Right atrium auricular region (tissue), 2 donors: ENCODE results near the gene NUDT8. TPM values are rescaled to one million over a fixed set of nuclear protein-coding genes. Genes with fewer than 3 reads are reported as not detected.

Experiments
- DNase-seq: peaks from one replicate; pipeline ENCODE4 v3.0.0-alpha.2; 2019; ENCODE audit warnings: low spot score
- H3K27ac ChIP-seq, 2 donors: fragments of 200-600 bp; sonication (generic); 1 replicate in 1 of 2; 2 replicates in 1 of 2; pipeline ENCODE4 v1.5.1; 2016 to 2019
- H3K27me3 ChIP-seq, 2 donors: fragments of 200-600 bp; sonication (generic); one replicate each; pipeline versions ENCODE4 v1.5.1 to v1.6.0; 2017 to 2019
- H3K36me3 ChIP-seq: fragments of 200-600 bp; sonication (generic); one replicate; pipeline ENCODE4 v1.5.1; 2016
- H3K4me1 ChIP-seq, 2 donors: fragments of 200-600 bp; sonication (generic); one replicate each; pipeline versions ENCODE4 v1.5.1 to v1.6.0; 2017 to 2019
- H3K4me3 ChIP-seq, 2 donors: fragments of 200-600 bp; sonication (generic); 1 replicate in 1 of 2; 2 replicates in 1 of 2; pipeline ENCODE4 v1.5.1; 2017 to 2019; ENCODE audit warnings: mild to moderate bottlenecking in 1 of 2, moderate library complexity in 1 of 2
- H3K9me3 ChIP-seq, 2 donors: fragments of 200-600 bp; sonication (generic); one replicate each; pipeline ENCODE4 v1.5.1; 2019
- total RNA-seq, 2 donors: library from RNA; depleted of rRNA; stranded (reverse); fragments of >200 nt; gene quantifications; one replicate each; pipeline ENCODE4 v1.1.0, GENCODE V29; 2016
- TF ChIP-seq, protein P1 (sequence below), 2 donors: fragments of 200-600 bp; sonication (generic); IDR thresholded peaks; one replicate each; pipeline ENCODE4 v1.5.1; 2019; ENCODE audit warnings: antibody characterized with exemption in 2 of 2

The NUDT8 gene
- total RNA-seq, 2 donors from 2014 or later = 29.8 to 78.6 TPM

DNA sequence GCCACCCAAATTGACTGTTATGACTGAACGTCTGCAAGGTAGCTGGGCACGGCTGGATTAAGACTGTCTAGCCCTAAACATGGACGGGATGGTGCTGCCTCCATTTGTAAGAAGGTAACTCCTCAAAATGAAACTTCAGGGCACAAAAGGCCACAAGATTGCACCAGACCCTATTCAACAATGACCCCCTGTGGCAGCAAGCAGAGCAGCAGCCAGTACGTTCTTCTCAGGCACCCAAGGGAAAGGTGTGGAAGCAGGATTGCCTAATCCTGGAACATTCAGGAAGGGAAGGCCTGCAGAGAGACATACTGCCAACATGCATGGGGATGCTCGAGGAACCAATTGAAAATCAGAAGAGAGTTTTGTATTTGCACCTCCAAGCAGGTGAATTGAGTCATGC is 14.3 kb upstream of the NUDT8 start:
- no peak for DNase-seq
- Histone ChIP-seq H3K27me3 (no peaks in the 10 kb centered on the region), H3K36me3 (no peaks in the 10 kb centered on the region), H3K9me3 (no peaks in the 10 kb centered on the region), H3K4me3 (no peak overlapping the region), H3K4me1 (no peaks in the 10 kb centered on the region), H3K27ac (no peak overlapping the region)
- TF ChIP-seq, protein P1, sequence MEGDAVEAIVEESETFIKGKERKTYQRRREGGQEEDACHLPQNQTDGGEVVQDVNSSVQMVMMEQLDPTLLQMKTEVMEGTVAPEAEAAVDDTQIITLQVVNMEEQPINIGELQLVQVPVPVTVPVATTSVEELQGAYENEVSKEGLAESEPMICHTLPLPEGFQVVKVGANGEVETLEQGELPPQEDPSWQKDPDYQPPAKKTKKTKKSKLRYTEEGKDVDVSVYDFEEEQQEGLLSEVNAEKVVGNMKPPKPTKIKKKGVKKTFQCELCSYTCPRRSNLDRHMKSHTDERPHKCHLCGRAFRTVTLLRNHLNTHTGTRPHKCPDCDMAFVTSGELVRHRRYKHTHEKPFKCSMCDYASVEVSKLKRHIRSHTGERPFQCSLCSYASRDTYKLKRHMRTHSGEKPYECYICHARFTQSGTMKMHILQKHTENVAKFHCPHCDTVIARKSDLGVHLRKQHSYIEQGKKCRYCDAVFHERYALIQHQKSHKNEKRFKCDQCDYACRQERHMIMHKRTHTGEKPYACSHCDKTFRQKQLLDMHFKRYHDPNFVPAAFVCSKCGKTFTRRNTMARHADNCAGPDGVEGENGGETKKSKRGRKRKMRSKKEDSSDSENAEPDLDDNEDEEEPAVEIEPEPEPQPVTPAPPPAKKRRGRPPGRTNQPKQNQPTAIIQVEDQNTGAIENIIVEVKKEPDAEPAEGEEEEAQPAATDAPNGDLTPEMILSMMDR (IDR thresholded peaks at IDR 0.05) = no peak

- no peaks in the 10 kb centered on the region for H3K36me3 ChIP-seq
- H3K27me3 ChIP-seq = no peaks in the 10 kb centered on the region
- H3K4me1 ChIP-seq = no peaks in the 10 kb centered on the region
- DNase-seq = no peak
- H3K27ac ChIP-seq = no peak overlapping the region
- no peak overlapping the region for H3K4me3 ChIP-seq
- TF ChIP-seq, protein P1 (IDR thresholded peaks at IDR 0.05) = no peak
- H3K9me3 ChIP-seq = no peaks in the 10 kb centered on the region
These were observed 12.7 kb upstream of the NUDT8 start for GRCh38 chr11:67642173-67643120.

- H3K27me3 ChIP-seq = no peaks in the 10 kb centered on the region
- H3K27ac ChIP-seq = no peak overlapping the region
- no peak for DNase-seq
- no peaks in the 10 kb centered on the region for H3K4me1 ChIP-seq
- H3K9me3 ChIP-seq = no peaks in the 10 kb centered on the region
- no peaks in the 10 kb centered on the region for H3K36me3 ChIP-seq
- TF ChIP-seq, protein P1 (IDR thresholded peaks at IDR 0.05) = no peak
- no peak overlapping the region for H3K4me3 ChIP-seq
These were observed 11.8 kb upstream of the NUDT8 start for GRCh38 chr11:67641338-67642172.

- Histone ChIP-seq H3K27ac (no peak overlapping the region), H3K9me3 (no peaks in the 10 kb centered on the region), H3K27me3 (no peaks in the 10 kb centered on the region), H3K36me3 (no peaks in the 10 kb centered on the region), H3K4me3 (no peak overlapping the region), H3K4me1 (no peaks in the 10 kb centered on the region)
- DNase-seq = no peak
- TF ChIP-seq, protein P1 (IDR thresholded peaks at IDR 0.05) = no peak
These were observed 11.1 kb upstream of the NUDT8 start for GRCh38 chr11:67640758-67641337.

- no peak for DNase-seq
- TF ChIP-seq, protein P1 (IDR thresholded peaks at IDR 0.05) = peak in 1 of 2 donors; percentile 63
- no peaks in the 10 kb centered on the region for H3K27me3 ChIP-seq
These were observed 10.5 kb upstream of the NUDT8 start for GRCh38 chr11:67640021-67640757.

More at GRCh38 chr11:67640021-67640757, 10.5 kb upstream of the NUDT8 start:
- Histone ChIP-seq H3K9me3 (no peaks in the 10 kb centered on the region), H3K4me1 (no peaks in the 10 kb centered on the region), H3K27ac (no peak overlapping the region), H3K36me3 (no peaks in the 10 kb centered on the region), H3K4me3 (no peak overlapping the region)
